BJ (cell line): Measurements from ENCODE around the gene GPATCH4. TPM values are rescaled to one million over a fixed set of nuclear protein-coding genes. Genes with fewer than 3 reads are reported as not detected.

Source experiments
- CTCF ChIA-PET: fragments of 350-600 bp; formaldehyde crosslinking; extraction: SDS; loops from one replicate; lab custom pipeline; 2021; ENCODE audit warnings: antibody characterized with exemption, inconsistent platforms; lab: Yijun Ruan, JAX
- POLR2A ChIA-PET: fragments of 300-600 bp; sonication (Branson Sonifier 250); formaldehyde crosslinking; extraction: SDS; loops from one replicate; lab custom pipeline; 2021; ENCODE audit warnings: antibody characterized with exemption; lab: Charles Lee
- DNase-seq: peaks from one replicate; pipeline ENCODE4 v3.0.0-alpha.2; 2011; ENCODE audit warnings: low read depth
- H3K27me3 ChIP-seq: 2 replicates; pipeline ENCODE4 v1.6.0; 2011; ENCODE audit warnings: low read length; ENCODE audit not compliant: control insufficient read depth, insufficient read depth
- H3K36me3 ChIP-seq: 2 replicates; pipeline ENCODE4 v1.5.1; 2011; ENCODE audit warnings: low read length; ENCODE audit not compliant: control insufficient read depth, insufficient read depth
- H3K4me3 ChIP-seq: 2 replicates; pipeline ENCODE4 v1.5.1; 2011; ENCODE audit warnings: low read depth, mild to moderate bottlenecking, control low read depth, low read length
- CTCF ChIP-seq: IDR thresholded peaks from 2 replicates; pipeline ENCODE4 v1.5.1; 2011; ENCODE audit warnings: low read depth, mild to moderate bottlenecking, control low read depth, inconsistent platforms, low read length, moderate library complexity; ENCODE audit not compliant: insufficient read depth
- polyA plus RNA-seq: library from polyadenylated mRNA; depleted of rRNA; stranded (reverse); fragments of >200 nt; gene quantifications from 2 replicates; pipeline ENCODE4 v1.2.3, GENCODE V29; 2011

GPATCH4 gene
- polyA plus RNA-seq, 1 experiment = 21.2 TPM

GRCh38 chr1:156627313-156627880 is 26.1 kb upstream of the GPATCH4 start:
- peak; percentile 81 for TF ChIP-seq CTCF
- DNase-seq = no peak
- H3K4me3 ChIP-seq = no peak overlapping the region
- ChIA-PET CTCF (interaction anchor here (0.7 to 15.6 kb wide), 26 partner anchors 8 to 300 kb away, joined by 3 to 257 read pairs (median 6); partner anchors contain the start of genes BCAN, HAPLN2, NAXE and NES), POLR2A (no interaction called here)
- H3K27me3 ChIP-seq = peaks cover 30% of the 10 kb centered on the region
- H3K36me3 ChIP-seq = no peaks in the 10 kb centered on the region

DNA sequence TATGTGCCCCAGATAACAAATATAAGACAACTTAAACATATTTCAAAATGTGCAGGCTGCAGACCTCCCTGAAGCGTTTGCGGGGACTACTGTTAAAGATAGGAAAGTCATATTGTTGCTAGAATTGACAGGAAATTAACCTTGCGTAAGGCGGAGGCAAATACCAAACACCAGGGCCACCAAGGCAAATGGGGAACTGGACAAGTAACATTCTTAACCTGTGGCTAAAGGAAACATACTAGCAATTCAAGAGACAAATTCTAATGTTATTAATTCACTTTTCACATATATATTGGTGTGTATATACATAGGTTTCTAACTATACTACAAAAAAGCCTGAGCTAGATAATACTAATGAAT is 24.8 kb upstream of the GPATCH4 start:
- Histone ChIP-seq H3K4me3 (no peak overlapping the region), H3K36me3 (no peaks in the 10 kb centered on the region), H3K27me3 (peaks cover 30% of the 10 kb centered on the region)
- no peak for TF ChIP-seq CTCF
- ChIA-PET CTCF (interaction anchor here (0.7 to 15.6 kb wide), 23 partner anchors 9 to 302 kb away, joined by 3 to 257 read pairs (median 8); partner anchors contain the start of genes BCAN, NAXE and NES), POLR2A (no interaction called here)
- no peak for DNase-seq

DNA sequence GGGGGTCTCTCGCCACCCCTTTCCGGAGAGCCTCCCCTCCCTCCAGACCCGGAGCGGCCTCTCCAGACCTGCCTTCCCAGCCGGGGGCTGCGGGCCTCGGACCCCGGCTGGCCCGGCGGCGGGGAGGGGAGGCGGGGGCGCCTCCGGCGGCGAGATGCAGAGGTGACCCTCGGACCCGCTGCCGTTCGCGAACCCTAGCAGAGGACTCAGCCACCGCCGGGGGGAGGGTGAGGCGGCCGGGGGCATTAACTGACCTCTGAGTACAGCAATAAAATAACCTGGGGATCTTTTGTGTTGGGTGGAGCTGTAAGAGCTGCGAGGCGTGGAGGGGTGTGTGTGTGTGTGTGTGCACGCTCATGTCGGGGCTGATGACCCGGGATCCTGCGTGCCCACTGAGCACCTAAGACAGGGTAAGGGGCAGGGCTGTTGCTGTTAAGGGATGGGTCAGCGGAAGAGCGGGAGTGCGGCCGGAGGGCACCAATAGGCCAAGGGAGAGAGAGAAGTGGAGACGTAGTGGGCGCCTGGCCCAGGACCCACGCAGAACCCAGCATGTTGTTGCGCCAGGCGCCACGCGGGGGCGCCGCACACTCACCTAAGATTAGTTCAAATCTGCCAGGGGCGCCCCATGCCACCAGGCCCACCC is 24.3 kb upstream of the GPATCH4 start:
- H3K36me3 ChIP-seq = no peaks in the 10 kb centered on the region
- H3K27me3 ChIP-seq = peaks cover 29% of the 10 kb centered on the region
- CTCF ChIA-PET = interaction anchor here (0.6 to 15.6 kb wide), 21 partner anchors 11 to 516 kb away, joined by 3 to 257 read pairs (median 13); partner anchors contain the start of genes BCAN, INSRR and NES
- DNase-seq = no peak
- POLR2A ChIA-PET = no interaction called here
- TF ChIP-seq CTCF = peak; percentile 90
- H3K4me3 ChIP-seq = no peak overlapping the region

DNA sequence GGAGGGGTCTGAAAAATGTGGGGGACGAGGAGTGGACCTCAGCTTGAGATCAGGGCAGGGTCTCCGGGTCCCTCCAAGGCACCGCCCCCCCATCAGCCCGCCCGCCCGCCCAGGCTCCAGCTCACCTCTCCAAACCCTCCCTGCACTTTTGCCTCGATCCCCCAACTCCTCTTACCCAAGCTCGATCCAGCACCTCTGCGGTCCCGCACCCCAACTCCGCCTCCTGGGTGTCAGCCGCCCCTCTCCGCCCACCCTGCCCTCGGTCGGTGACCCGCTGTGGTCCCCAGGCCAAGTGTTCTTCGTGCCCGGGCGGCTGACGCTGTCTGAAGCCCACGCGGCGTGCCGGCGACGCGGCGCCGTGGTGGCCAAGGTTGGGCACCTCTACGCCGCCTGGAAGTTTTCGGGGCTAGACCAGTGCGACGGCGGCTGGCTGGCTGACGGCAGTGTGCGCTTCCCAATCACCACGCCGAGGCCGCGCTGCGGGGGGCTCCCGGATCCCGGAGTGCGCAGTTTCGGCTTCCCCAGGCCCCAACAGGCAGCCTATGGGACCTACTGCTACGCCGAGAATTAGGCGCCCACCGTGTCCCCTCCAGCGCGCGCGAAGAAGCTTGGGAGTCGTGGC is 23.6 kb upstream of the GPATCH4 start:
- Histone ChIP-seq H3K36me3 (no peaks in the 10 kb centered on the region), H3K4me3 (no peak overlapping the region; the same call in 1 of the 2 replicates), H3K27me3 (peaks cover 31% of the 10 kb centered on the region)
- POLR2A ChIA-PET = no interaction called here
- CTCF ChIA-PET = interaction anchor here (0.5 to 15.6 kb wide), 29 partner anchors 9 to 515 kb away, joined by 3 to 257 read pairs (median 6); partner anchors contain the start of genes BCAN, INSRR, NAXE and NES
- DNase-seq = no peak
- TF ChIP-seq CTCF = no peak
